SU-DHL-6 (cell line): ENCODE results near the gene LETM1.

Source experiments
- H2AFZ ChIP-seq: fragments of 200-600 bp; sonication (generic); 2 replicates; pipeline ENCODE4 v1.6.1; 2014; ENCODE audit warnings: low read depth, mild to moderate bottlenecking, moderate library complexity, mixed read lengths, antibody characterized with exemption, low read length; ENCODE audit not compliant: severe bottlenecking
- H3F3A ChIP-seq: fragments of 200-600 bp; shearing (Covaris generic); 2 replicates; pipeline ENCODE4 v1.6.0; 2016; ENCODE audit warnings: antibody characterized with exemption, mild to moderate bottlenecking; ENCODE audit not compliant: insufficient read depth
- H3K27ac ChIP-seq: fragments of 200-600 bp; sonication (generic); 2 replicates; pipeline ENCODE4 v1.5.1; 2016; ENCODE audit warnings: low read depth, mild to moderate bottlenecking, low read length, moderate library complexity, mixed read lengths
- H3K27me3 ChIP-seq: fragments of 200-600 bp; sonication (generic), shearing (Covaris generic); 2 replicates; pipeline ENCODE4 v1.6.0; 2014; ENCODE audit warnings: mild to moderate bottlenecking, low read length
- H3K36me3 ChIP-seq: fragments of 200-600 bp; sonication (generic); 2 replicates; pipeline ENCODE4 v1.6.1; 2014; ENCODE audit warnings: mild to moderate bottlenecking, low read length, mixed read lengths
- H3K4me2 ChIP-seq: fragments of 300-600, 200-600 bp; shearing (Covaris generic), sonication (generic); 2 replicates; pipeline ENCODE4 v1.6.0; 2014; ENCODE audit warnings: low read length, low read depth, mild to moderate bottlenecking; ENCODE audit not compliant: poor library complexity, severe bottlenecking
- H3K4me3 ChIP-seq: fragments of 200-600 bp; sonication (generic); 2 replicates; pipeline ENCODE4 v1.5.1; 2014; ENCODE audit warnings: antibody characterized with exemption, low read length, mild to moderate bottlenecking, mixed read lengths; ENCODE audit not compliant: insufficient read depth, poor library complexity, severe bottlenecking
- H3K79me2 ChIP-seq: fragments of 200-600 bp; sonication (generic); 2 replicates; pipeline ENCODE4 v1.6.1; 2014; ENCODE audit warnings: mild to moderate bottlenecking, low read length, moderate library complexity; ENCODE audit not compliant: insufficient read depth
- H3K9ac ChIP-seq: fragments of 200-600 bp; sonication (generic); 2 replicates; pipeline ENCODE4 v1.7.0; 2014; ENCODE audit warnings: mild to moderate bottlenecking, low read length
- H3K9me2 ChIP-seq: fragments of 200-600 bp; sonication (generic); replicated peaks from 2 replicates; pipeline ENCODE4 v1.6.1; 2014; ENCODE audit warnings: low read length; ENCODE audit not compliant: insufficient read depth
- H3K9me3 ChIP-seq: fragments of 200-600 bp; sonication (generic); 2 replicates; pipeline ENCODE4 v1.6.1; 2014; ENCODE audit warnings: low read length, mixed read lengths; ENCODE audit not compliant: insufficient read depth
- H4K20me1 ChIP-seq: fragments of 200-600 bp; sonication (generic); 2 replicates; pipeline ENCODE4 v1.6.1; 2014; ENCODE audit warnings: low read depth, mild to moderate bottlenecking, antibody characterized with exemption, low read length, moderate library complexity, mixed read lengths
- CTCF ChIP-seq: fragments of 200-600 bp; sonication (generic); IDR thresholded peaks from one replicate; pipeline ENCODE4 v1.5.1; 2017; ENCODE audit warnings: antibody characterized with exemption, mild to moderate bottlenecking, low read length, moderate library complexity; ENCODE audit not compliant: insufficient read depth, poor library complexity, severe bottlenecking
- EZH2phosphoT487 ChIP-seq: fragments of 200-600 bp; sonication (generic), shearing (Covaris generic); conservative IDR thresholded peaks from 2 replicates; pipeline ENCODE4 v1.6.1; 2018; ENCODE audit warnings: mild to moderate bottlenecking, antibody characterized with exemption, low read length, moderate library complexity, mixed read lengths

LETM1 gene

GRCh38 chr4:1772853-1773538 is 83.0 kb downstream of the LETM1 start:
- Histone ChIP-seq H3K4me3 (no peak overlapping the region), H3K79me2 (no peaks in the 10 kb centered on the region), H3K27ac (no peak overlapping the region), H3K9ac (no peak overlapping the region), H3K4me2 (no peak overlapping the region), H3K9me3 (no peaks in the 10 kb centered on the region), H3K36me3 (no peaks in the 10 kb centered on the region), H3K9me2 (no peaks in the 10 kb centered on the region), H2AFZ (no peak overlapping the region), H3F3A (no peaks in the 10 kb centered on the region), H3K27me3 (no peaks in the 10 kb centered on the region), H4K20me1 (no peaks in the 10 kb centered on the region)
- no peak for TF ChIP-seq EZH2phosphoT487
- no peak for TF ChIP-seq CTCF

- Histone ChIP-seq H3K9me2 (no peaks in the 10 kb centered on the region), H3F3A (no peaks in the 10 kb centered on the region), H3K9me3 (no peaks in the 10 kb centered on the region), H3K27ac (no peak overlapping the region), H3K36me3 (no peaks in the 10 kb centered on the region), H3K9ac (no peak overlapping the region), H2AFZ (no peak overlapping the region), H3K27me3 (no peaks in the 10 kb centered on the region), H3K79me2 (no peaks in the 10 kb centered on the region), H3K4me2 (no peak overlapping the region), H4K20me1 (no peaks in the 10 kb centered on the region), H3K4me3 (no peak overlapping the region)
- TF ChIP-seq CTCF (no peak), EZH2phosphoT487 (no peak)
These were observed 84.2 kb downstream of the LETM1 start for GRCh38 chr4:1771555-1772305.

- no peaks in the 10 kb centered on the region for H3K27me3 ChIP-seq
- H3K9me3 ChIP-seq, result no peaks in the 10 kb centered on the region
- no peak overlapping the region for H2AFZ ChIP-seq
- no peaks in the 10 kb centered on the region for H3F3A ChIP-seq
- no peaks in the 10 kb centered on the region for H4K20me1 ChIP-seq
- H3K9me2 ChIP-seq, result no peaks in the 10 kb centered on the region
- H3K4me3 ChIP-seq, result no peak overlapping the region
- H3K4me2 ChIP-seq, result no peak overlapping the region
- no peak overlapping the region for H3K27ac ChIP-seq
- H3K36me3 ChIP-seq, result no peaks in the 10 kb centered on the region
- TF ChIP-seq EZH2phosphoT487 (no peak), CTCF (no peak)
- no peak overlapping the region for H3K9ac ChIP-seq
- no peaks in the 10 kb centered on the region for H3K79me2 ChIP-seq
These were observed 85.1 kb downstream of the LETM1 start for GRCh38 chr4:1770791-1771231.
